Lower lobe of right lung (tissue), 2 donors: Measurements from ENCODE around the gene GLO1. TPM values are rescaled to one million over a fixed set of nuclear protein-coding genes. Genes with fewer than 3 reads are reported as not detected.

Experiments
- ATAC-seq, 2 donors: fragments of 200-7000 bp; cut with Tn5 transposase; one replicate each; pipeline ENCODE4 v1.9.1; 2020 to 2022; ENCODE audit warnings: mild to moderate bottlenecking in 2 of 2, moderate library complexity in 2 of 2
- DNase-seq: peaks from one replicate; pipeline ENCODE4 v3.0.0-alpha.2; 2020
- H3K27ac ChIP-seq: fragments of 200-600 bp; one replicate; pipeline ENCODE4 v1.8.0; 2022
- H3K27me3 ChIP-seq: fragments of 200-600 bp; one replicate; pipeline ENCODE4 v1.8.0; 2022; ENCODE audit warnings: low read depth
- H3K36me3 ChIP-seq: fragments of 200-600 bp; one replicate; pipeline ENCODE4 v1.8.0; 2022; ENCODE audit warnings: mild to moderate bottlenecking
- H3K4me1 ChIP-seq: fragments of 200-600 bp; one replicate; pipeline ENCODE4 v1.8.0; 2022
- H3K4me3 ChIP-seq: fragments of 200-600 bp; one replicate; pipeline ENCODE4 v1.8.0; 2022; ENCODE audit warnings: mild to moderate bottlenecking
- H3K9me3 ChIP-seq: fragments of 200-600 bp; one replicate; pipeline ENCODE4 v1.8.0; 2022
- intact Hi-C: fragments of 100-400 bp; cut with DNase I; formaldehyde crosslinking; loops from one replicate; pipeline ENCODE4 v1.11.0; 2022
- total RNA-seq: library from RNA; stranded (reverse); fragmentation: NEBNext Ultra II Directional; extraction: Animal tissue kit (Norgen Biotek cat#: 25700); gene quantifications from one replicate; pipeline ENCODE4 v1.2.1, GENCODE V29; 2021
- TF ChIP-seq, protein P1 (sequence below): fragments of 200-600 bp; IDR thresholded peaks from one replicate; pipeline ENCODE4 v1.8.0; 2022; ENCODE audit warnings: antibody characterized with exemption, mild to moderate bottlenecking
- donor health status: DM: no; HTN: yes; CAD: no; lungs with severe emphysema.

Gene GLO1
- total RNA-seq, 1 donor from 2014 or later, result 83.9 TPM

GRCh38 chr6:38723783-38724182 lies 20.8 kb upstream of the GLO1 start:
- Histone ChIP-seq H3K4me1 (no peaks in the 10 kb centered on the region), H3K27me3 (no peaks in the 10 kb centered on the region), H3K36me3 (no peaks in the 10 kb centered on the region), H3K27ac (no peak overlapping the region), H3K9me3 (no peaks in the 10 kb centered on the region), H3K4me3 (no peak overlapping the region)
- TF ChIP-seq, protein P1, sequence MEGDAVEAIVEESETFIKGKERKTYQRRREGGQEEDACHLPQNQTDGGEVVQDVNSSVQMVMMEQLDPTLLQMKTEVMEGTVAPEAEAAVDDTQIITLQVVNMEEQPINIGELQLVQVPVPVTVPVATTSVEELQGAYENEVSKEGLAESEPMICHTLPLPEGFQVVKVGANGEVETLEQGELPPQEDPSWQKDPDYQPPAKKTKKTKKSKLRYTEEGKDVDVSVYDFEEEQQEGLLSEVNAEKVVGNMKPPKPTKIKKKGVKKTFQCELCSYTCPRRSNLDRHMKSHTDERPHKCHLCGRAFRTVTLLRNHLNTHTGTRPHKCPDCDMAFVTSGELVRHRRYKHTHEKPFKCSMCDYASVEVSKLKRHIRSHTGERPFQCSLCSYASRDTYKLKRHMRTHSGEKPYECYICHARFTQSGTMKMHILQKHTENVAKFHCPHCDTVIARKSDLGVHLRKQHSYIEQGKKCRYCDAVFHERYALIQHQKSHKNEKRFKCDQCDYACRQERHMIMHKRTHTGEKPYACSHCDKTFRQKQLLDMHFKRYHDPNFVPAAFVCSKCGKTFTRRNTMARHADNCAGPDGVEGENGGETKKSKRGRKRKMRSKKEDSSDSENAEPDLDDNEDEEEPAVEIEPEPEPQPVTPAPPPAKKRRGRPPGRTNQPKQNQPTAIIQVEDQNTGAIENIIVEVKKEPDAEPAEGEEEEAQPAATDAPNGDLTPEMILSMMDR, result no peak
- intact Hi-C loops, result no loop called here
- no peak for DNase-seq
- no peak for ATAC-seq

- Histone ChIP-seq H3K9me3 (no peaks in the 10 kb centered on the region), H3K4me3 (no peak overlapping the region), H3K27me3 (no peaks in the 10 kb centered on the region), H3K4me1 (no peaks in the 10 kb centered on the region), H3K27ac (no peak overlapping the region), H3K36me3 (no peaks in the 10 kb centered on the region)
- TF ChIP-seq, protein P1, result no peak
- ATAC-seq, result no peak
- DNase-seq, result no peak
- intact Hi-C loops, result no loop called here
Measured at GRCh38 chr6:38722727-38723334, 19.9 kb upstream of the GLO1 start.

DNA sequence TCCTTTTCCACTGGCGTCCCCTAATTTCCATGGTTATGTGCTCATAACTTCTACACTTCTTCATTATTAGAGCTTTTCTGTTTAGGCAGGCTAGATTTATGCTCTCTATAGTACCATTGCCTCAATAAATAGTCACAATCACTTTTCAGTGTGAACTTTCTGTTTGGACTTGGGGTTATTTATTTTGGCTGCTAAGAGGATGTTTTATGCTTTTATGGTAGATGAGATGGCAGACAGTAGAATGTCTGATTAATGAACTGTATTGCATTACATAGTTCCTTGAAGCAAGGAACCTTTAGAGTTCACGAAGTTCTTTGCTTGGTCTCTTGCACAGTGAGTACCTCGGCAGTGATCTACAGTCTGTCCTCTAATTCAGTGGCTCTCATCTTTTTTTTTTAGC lies 19.1 kb upstream of the GLO1 start:
- intact Hi-C loops, result no loop called here
- no peaks in the 10 kb centered on the region for H3K4me1 ChIP-seq
- no peaks in the 10 kb centered on the region for H3K27me3 ChIP-seq
- H3K27ac ChIP-seq, result no peak overlapping the region
- no peak for DNase-seq
- no peak for ATAC-seq
- no peak overlapping the region for H3K4me3 ChIP-seq
- no peaks in the 10 kb centered on the region for H3K36me3 ChIP-seq
- H3K9me3 ChIP-seq, result no peaks in the 10 kb centered on the region
- TF ChIP-seq, protein P1, result no peak

DNA sequence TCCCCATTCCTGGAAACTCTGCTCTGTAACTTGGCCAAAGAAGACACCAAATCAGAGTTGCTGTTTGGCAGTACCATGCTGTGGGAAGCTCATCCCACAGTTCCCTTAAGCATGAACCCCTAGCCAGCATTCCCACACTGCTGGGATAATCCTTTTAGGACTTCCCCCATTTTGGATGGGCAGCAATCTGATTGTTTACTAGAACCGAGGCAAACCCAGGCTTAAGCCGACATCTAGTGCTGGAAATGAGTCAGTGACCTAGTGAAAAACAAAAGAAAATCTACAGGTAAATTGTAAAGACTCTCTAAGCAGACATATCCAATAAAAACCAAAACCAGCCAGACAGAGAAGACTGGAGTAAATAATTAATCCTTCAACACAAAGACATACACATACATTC lies 17.4 kb upstream of the GLO1 start:
- H3K27ac ChIP-seq, result no peak overlapping the region
- DNase-seq (no peak), ATAC-seq (no peak)
- peaks cover 10% of the 10 kb centered on the region for H3K27me3 ChIP-seq
- TF ChIP-seq, protein P1, result no peak
- no peaks in the 10 kb centered on the region for H3K9me3 ChIP-seq
- H3K4me3 ChIP-seq, result no peak overlapping the region
- intact Hi-C loops, result no loop called here
- peaks cover 1% of the 10 kb centered on the region for H3K4me1 ChIP-seq
- no peaks in the 10 kb centered on the region for H3K36me3 ChIP-seq

- Histone ChIP-seq H3K36me3 (no peaks in the 10 kb centered on the region), H3K4me1 (peaks cover 10% of the 10 kb centered on the region), H3K4me3 (no peak overlapping the region), H3K27ac (no peak overlapping the region), H3K27me3 (peaks cover 20% of the 10 kb centered on the region), H3K9me3 (no peaks in the 10 kb centered on the region)
- TF ChIP-seq, protein P1, result no peak
- DNase-seq, result no peak
- intact Hi-C loops, result no loop called here
- ATAC-seq, result no peak
Measured at GRCh38 chr6:38719358-38719757, 16.4 kb upstream of the GLO1 start.
